ENCODE results near the gene SCP2. TPM values are rescaled to one million over a fixed set of nuclear protein-coding genes. Genes with fewer than 3 reads are reported as not detected.
A peak's percentile ranks its signal among the peaks of the same experiment; 100 is the strongest.

SCP2 gene
- total and polyA plus RNA-seq, 9 donors: 69.7 to 85.3 (median 75.2) TPM

DNA sequence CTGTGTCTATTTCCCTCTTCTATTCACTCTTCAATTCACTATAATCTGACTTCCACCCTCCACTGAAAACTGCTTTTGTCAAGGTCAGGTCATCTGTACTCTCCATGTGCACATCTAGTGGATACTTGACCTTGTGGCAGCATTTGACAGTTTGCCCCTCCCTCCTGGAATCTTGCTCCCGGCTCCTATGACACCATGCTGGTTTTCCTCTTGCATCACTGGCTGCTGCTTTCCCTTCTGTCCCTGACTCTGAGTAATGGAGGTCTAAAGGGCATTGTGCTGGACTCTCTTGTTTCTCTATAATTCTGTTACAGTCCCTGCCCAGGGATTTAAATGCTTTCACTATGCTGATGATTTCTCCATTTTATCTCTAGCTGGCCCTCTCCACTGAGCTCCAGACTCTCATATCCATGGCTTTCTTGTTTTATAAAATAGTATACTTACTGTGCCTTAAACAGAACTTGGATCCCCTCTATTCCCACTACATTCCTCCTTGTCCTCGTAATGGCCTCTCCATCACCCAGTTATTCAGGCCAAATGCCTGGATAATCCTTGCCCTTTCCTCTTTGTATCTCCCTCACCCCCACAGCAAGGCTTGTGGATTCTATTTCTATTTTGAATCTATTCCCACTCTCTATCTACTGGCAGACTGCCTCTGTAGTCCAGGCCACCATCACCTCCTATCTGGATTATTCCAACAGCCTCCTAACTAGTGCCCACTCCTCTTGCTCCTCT is 98.1 kb downstream of the SCP2 start:
- Histone ChIP-seq H3K27me3 (ENCODE audit: control insufficient read depth, insufficient read depth, low read length) (no peaks in the 10 kb centered on the region), H3K27ac (ENCODE audit: low read length) (no peak overlapping the region), H3K4me1 (ENCODE audit: control insufficient read depth, insufficient read depth, low read length) (peaks cover 2% of the 10 kb centered on the region), H3K36me3 (ENCODE audit: control insufficient read depth, insufficient read depth, low read length) (peaks cover 4% of the 10 kb centered on the region), H3K9me3 (replicated peaks; ENCODE audit: control insufficient read depth, low read depth, low read length) (no peaks in the 10 kb centered on the region), H3K4me3 (ENCODE audit: low read length) (no peak overlapping the region)
- peak; percentile 17 for DNase-seq
- WGBS (ENCODE audit: insufficient coverage): 68% methylated on average over 1 of the region's 2 CpGs

DNA sequence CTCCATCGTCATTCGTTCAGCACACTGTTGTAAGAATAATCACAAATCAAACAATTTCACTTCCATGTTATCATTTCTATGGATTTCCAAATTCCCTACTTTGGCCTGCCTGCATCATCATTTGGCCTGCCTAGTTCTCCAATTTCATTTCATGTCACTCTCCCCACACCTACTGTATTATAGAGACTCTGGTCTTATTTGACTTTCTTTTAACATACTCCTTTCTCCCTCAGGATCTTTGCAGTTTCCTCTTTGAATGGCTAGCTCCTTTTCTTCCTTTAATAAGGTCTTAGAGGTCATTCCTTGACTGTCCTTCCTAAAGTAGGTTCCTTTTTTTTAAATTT is 98.7 kb downstream of the SCP2 start:
- no peak overlapping the region for H3K27ac ChIP-seq (ENCODE audit: low read length)
- no peak for DNase-seq
- 85% methylated on average over 2 of the region's 2 CpGs for WGBS (ENCODE audit: insufficient coverage)
- no peaks in the 10 kb centered on the region for H3K9me3 ChIP-seq (replicated peaks; ENCODE audit: control insufficient read depth, low read depth, low read length)
- no peak overlapping the region for H3K4me3 ChIP-seq (ENCODE audit: low read length)
- no peaks in the 10 kb centered on the region for H3K27me3 ChIP-seq (ENCODE audit: control insufficient read depth, insufficient read depth, low read length)
- peaks cover 2% of the 10 kb centered on the region for H3K4me1 ChIP-seq (ENCODE audit: control insufficient read depth, insufficient read depth, low read length)
- H3K36me3 ChIP-seq (ENCODE audit: control insufficient read depth, insufficient read depth, low read length): peaks cover 4% of the 10 kb centered on the region

DNA sequence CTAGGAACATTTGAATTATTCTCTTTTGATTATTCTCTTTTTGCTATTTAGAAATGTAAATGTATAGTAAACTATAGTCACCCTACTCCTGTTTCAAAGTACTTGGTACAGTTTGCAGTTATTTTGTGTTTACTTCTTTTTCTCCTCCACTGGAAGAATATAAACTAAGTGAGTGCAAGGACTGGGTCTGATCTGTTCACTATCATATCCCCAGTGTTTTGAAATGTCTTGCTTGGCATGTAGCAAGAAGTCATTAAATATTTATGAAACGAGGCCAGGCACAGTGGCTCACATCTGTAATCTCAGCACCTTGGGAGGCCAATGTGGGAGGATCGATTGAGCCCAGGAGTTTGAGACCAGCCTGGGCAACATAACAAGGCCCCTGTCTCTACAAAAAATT is 99.2 kb downstream of the SCP2 start:
- no peaks in the 10 kb centered on the region for H3K27me3 ChIP-seq (ENCODE audit: control insufficient read depth, insufficient read depth, low read length)
- H3K4me3 ChIP-seq (ENCODE audit: low read length): no peak overlapping the region
- no peak overlapping the region for H3K27ac ChIP-seq (ENCODE audit: low read length)
- no peak for DNase-seq
- H3K36me3 ChIP-seq (ENCODE audit: control insufficient read depth, insufficient read depth, low read length): peaks cover 4% of the 10 kb centered on the region
- peaks cover 2% of the 10 kb centered on the region for H3K4me1 ChIP-seq (ENCODE audit: control insufficient read depth, insufficient read depth, low read length)
- no peaks in the 10 kb centered on the region for H3K9me3 ChIP-seq (replicated peaks; ENCODE audit: control insufficient read depth, low read depth, low read length)
- WGBS (ENCODE audit: insufficient coverage): 86% methylated on average over 2 of the region's 2 CpGs

DNA sequence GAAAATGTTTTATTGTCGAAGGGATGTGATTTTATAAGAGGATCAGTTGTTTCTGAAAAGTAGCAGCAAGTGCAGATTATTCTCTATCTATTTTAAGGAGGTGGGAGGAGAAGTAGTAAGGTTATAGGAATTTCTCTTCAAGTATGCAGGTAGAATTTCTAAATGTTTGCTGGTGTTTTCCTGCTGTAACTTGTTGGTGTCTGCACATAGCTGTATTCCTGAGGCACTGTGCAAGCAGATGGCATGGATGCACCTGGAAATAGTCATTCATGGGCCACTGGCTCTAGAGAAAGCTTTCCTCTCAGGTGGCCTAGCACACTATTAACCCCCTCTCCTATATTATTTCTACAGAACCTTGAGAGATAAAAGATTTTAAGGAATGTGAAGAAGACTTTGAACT is 104.7 kb downstream of the SCP2 start:
- peaks cover 4% of the 10 kb centered on the region for H3K36me3 ChIP-seq (ENCODE audit: control insufficient read depth, insufficient read depth, low read length)
- no peak overlapping the region for H3K4me3 ChIP-seq (ENCODE audit: low read length)
- DNase-seq: no peak
- H3K4me1 ChIP-seq (ENCODE audit: control insufficient read depth, insufficient read depth, low read length): no peaks in the 10 kb centered on the region
- no peaks in the 10 kb centered on the region for H3K27me3 ChIP-seq (ENCODE audit: control insufficient read depth, insufficient read depth, low read length)
- no peaks in the 10 kb centered on the region for H3K9me3 ChIP-seq (replicated peaks; ENCODE audit: control insufficient read depth, low read depth, low read length)
- H3K27ac ChIP-seq (ENCODE audit: low read length): no peak overlapping the region
- WGBS (ENCODE audit: insufficient coverage): no CpG with 5 or more reads among the region's 1 CpG

DNA sequence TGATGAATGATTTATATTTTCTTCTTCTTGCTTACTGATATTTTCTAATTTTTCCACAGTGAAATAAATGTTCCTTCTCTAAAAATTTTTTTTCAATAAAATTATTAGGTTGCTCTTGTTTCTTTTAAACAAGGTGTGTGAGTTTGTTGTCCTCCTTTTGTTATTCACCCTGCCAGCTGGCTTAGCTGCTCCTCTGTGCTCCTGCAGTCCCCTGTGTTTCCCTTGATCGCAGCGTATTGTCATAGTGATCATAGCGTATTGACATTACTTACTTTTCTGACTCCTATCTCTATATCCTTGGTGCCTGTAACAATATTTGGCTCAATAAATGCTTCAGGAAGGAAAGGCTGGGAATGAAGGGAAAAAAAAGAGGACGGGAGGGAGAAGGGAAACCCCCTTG is 110.1 kb downstream of the SCP2 start:
- WGBS (ENCODE audit: insufficient coverage): 33% methylated on average over 1 of the region's 4 CpGs
- Histone ChIP-seq H3K4me3 (ENCODE audit: low read length) (no peak overlapping the region), H3K27me3 (ENCODE audit: control insufficient read depth, insufficient read depth, low read length) (no peaks in the 10 kb centered on the region), H3K9me3 (replicated peaks; ENCODE audit: control insufficient read depth, low read depth, low read length) (no peaks in the 10 kb centered on the region), H3K27ac (ENCODE audit: low read length) (no peak overlapping the region), H3K4me1 (ENCODE audit: control insufficient read depth, insufficient read depth, low read length) (no peaks in the 10 kb centered on the region), H3K36me3 (ENCODE audit: control insufficient read depth, insufficient read depth, low read length) (peaks cover 14% of the 10 kb centered on the region)
- peak; percentile 27 for DNase-seq

DNA sequence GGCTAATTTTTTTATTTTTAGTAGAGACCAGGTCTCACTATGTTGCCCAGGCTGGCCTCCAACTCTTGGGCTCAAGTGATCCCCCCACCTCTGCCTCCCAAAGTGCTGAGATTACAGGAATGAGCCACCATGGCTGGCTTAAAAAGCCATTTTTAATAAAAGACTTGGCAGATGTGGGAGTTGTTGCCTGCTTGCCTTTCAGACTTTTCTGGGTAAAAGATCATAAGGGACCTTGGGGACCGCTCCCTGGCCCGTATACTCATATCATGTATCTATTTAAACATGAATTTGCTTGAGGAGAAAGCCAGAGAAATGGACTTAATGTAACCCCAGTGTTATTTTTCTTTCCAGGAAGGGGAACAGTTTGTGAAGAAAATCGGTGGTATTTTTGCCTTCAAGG is 111.5 kb downstream of the SCP2 start:
- no peaks in the 10 kb centered on the region for H3K27me3 ChIP-seq (ENCODE audit: control insufficient read depth, insufficient read depth, low read length)
- no peaks in the 10 kb centered on the region for H3K4me1 ChIP-seq (ENCODE audit: control insufficient read depth, insufficient read depth, low read length)
- no peaks in the 10 kb centered on the region for H3K9me3 ChIP-seq (replicated peaks; ENCODE audit: control insufficient read depth, low read depth, low read length)
- DNase-seq: peak; percentile 48
- 25% methylated on average over 1 of the region's 3 CpGs for WGBS (ENCODE audit: insufficient coverage)
- H3K4me3 ChIP-seq (ENCODE audit: low read length): no peak overlapping the region
- H3K36me3 ChIP-seq (ENCODE audit: control insufficient read depth, insufficient read depth, low read length): peaks cover 14% of the 10 kb centered on the region
- no peak overlapping the region for H3K27ac ChIP-seq (ENCODE audit: low read length)

DNA sequence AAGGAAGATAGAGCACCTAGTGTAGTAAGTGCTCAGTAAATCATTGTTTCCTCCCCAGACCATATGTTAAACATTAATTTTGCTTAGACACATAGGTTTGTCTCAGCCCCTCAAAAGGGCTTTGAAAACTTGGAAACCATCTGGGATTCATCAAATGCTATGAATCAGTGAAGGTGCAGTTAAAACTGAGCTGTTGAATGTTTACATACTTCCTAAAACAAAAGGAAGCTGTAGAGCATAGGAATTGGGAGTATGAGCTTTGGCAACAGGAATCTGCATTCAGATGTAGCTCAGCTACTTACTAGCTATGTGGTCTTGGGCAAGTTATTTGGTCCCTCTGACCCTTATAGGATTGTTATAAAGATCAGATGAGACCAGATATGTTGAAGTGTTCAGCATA is 116.2 kb downstream of the SCP2 start:
- H3K9me3 ChIP-seq (replicated peaks; ENCODE audit: control insufficient read depth, low read depth, low read length): no peaks in the 10 kb centered on the region
- H3K27me3 ChIP-seq (ENCODE audit: control insufficient read depth, insufficient read depth, low read length): no peaks in the 10 kb centered on the region
- no peak overlapping the region for H3K4me3 ChIP-seq (ENCODE audit: low read length)
- DNase-seq: no peak
- H3K27ac ChIP-seq (ENCODE audit: low read length): no peak overlapping the region
- peaks cover 9% of the 10 kb centered on the region for H3K4me1 ChIP-seq (ENCODE audit: control insufficient read depth, insufficient read depth, low read length)
- peaks cover 22% of the 10 kb centered on the region for H3K36me3 ChIP-seq (ENCODE audit: control insufficient read depth, insufficient read depth, low read length)

DNA sequence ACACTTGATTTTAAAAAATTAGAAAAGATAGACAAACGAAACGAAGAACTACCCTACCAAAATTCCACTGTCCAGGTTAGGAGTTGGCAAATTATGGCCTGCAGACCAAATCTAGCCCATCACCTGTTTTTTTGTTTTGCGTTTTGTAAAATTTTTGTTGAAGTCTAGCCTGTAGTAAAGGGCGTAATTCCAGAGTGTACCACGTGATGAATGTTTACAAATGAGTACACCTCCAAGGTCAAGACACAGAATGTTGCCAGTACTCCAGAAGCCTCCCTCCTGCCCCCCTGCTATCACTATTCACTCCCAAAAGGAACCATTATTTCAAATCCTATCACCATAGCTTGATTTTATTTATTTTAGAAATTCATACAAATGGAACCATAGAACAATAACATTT is 117.8 kb downstream of the SCP2 start:
- Histone ChIP-seq H3K4me1 (ENCODE audit: control insufficient read depth, insufficient read depth, low read length) (peaks cover 18% of the 10 kb centered on the region), H3K36me3 (ENCODE audit: control insufficient read depth, insufficient read depth, low read length) (peaks cover 15% of the 10 kb centered on the region), H3K27ac (ENCODE audit: low read length) (no peak overlapping the region), H3K27me3 (ENCODE audit: control insufficient read depth, insufficient read depth, low read length) (no peaks in the 10 kb centered on the region), H3K4me3 (ENCODE audit: low read length) (no peak overlapping the region), H3K9me3 (replicated peaks; ENCODE audit: control insufficient read depth, low read depth, low read length) (no peaks in the 10 kb centered on the region)
- no CpG with 5 or more reads among the region's 5 CpGs for WGBS (ENCODE audit: insufficient coverage)
- no peak for DNase-seq

DNA sequence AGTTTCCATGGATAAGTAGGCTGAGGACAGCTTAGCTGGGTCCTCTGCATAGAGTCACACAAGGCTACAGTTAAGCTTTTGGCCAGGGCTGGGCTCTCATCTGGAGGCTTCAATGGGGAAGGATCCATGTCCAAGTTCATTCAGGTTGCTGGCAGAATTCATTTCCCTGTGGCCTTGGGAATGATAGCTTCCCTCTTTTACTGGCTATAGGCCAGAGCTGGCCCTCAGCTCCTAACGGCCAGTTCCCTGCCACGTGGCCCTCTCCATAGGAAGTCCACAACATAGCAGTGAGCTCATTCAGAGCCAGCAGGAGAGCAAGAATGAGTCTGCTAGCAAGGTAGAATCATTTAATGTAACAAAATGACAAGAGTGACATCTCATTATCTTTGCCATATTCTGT is 119.9 kb downstream of the SCP2 start:
- DNase-seq: peak; percentile 63
- no peak overlapping the region for H3K4me3 ChIP-seq (ENCODE audit: low read length)
- peaks cover 18% of the 10 kb centered on the region for H3K4me1 ChIP-seq (ENCODE audit: control insufficient read depth, insufficient read depth, low read length)
- no peaks in the 10 kb centered on the region for H3K27me3 ChIP-seq (ENCODE audit: control insufficient read depth, insufficient read depth, low read length)
- peaks cover 13% of the 10 kb centered on the region for H3K36me3 ChIP-seq (ENCODE audit: control insufficient read depth, insufficient read depth, low read length)
- whole genome bisulfite sequencing (ENCODE audit: insufficient coverage): no CpG with 5 or more reads among the region's 2 CpGs
- no peak overlapping the region for H3K27ac ChIP-seq (ENCODE audit: low read length)
- H3K9me3 ChIP-seq (replicated peaks; ENCODE audit: control insufficient read depth, low read depth, low read length): no peaks in the 10 kb centered on the region

DNA sequence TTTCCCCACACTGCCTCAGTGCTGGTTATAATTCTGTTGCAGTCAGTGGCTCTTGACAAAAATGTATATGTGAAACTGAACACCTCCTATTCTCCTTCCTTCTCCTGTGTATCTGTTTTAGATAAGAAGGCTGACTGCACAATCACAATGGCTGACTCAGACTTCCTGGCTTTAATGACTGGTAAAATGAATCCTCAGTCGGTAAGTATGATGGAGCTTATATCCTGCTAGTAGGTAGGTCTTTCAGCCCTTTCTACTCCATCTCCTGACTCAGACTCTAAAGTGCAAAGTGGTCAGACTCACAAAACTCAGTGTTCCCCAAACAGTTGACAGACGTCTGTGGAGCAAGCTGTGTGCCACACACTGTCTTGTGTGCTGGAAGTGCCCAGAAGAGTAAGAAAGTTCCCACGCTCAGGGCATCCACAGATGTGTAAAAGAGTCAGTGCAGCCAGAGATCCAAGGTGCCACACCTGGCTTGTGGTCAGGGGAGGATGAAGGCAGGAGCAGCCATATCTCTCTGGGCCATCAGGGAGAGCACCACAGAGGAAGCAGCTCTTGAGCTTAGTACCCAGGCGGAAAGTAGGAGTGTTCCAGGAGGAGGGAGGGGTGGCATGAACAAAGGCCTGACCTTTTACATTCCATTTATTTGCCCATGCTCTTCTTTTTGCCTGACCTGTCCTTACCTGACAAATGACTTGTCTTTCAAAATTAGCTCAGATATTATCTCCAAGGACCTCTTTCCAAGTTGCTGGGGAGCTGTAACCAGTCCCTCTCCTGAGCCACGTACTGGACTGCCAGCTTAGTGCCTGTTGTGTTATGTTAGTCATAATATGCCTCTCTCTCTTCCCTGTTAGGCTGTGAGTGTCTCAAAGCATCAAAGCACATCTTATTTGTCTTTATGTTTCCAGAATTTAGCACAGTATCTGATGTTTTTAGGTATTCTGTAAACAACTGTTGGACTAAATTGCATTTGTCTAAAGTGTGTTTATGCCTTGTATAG is 121.0 kb downstream of the SCP2 start:
- no peak overlapping the region for H3K4me3 ChIP-seq (ENCODE audit: low read length)
- H3K27me3 ChIP-seq (ENCODE audit: control insufficient read depth, insufficient read depth, low read length): no peaks in the 10 kb centered on the region
- no peaks in the 10 kb centered on the region for H3K9me3 ChIP-seq (replicated peaks; ENCODE audit: control insufficient read depth, low read depth, low read length)
- 84% methylated on average over 2 of the region's 5 CpGs for WGBS (ENCODE audit: insufficient coverage)
- DNase-seq: no peak
- no peak overlapping the region for H3K27ac ChIP-seq (ENCODE audit: low read length)
- H3K4me1 ChIP-seq (ENCODE audit: control insufficient read depth, insufficient read depth, low read length): peaks cover 18% of the 10 kb centered on the region
- H3K36me3 ChIP-seq (ENCODE audit: control insufficient read depth, insufficient read depth, low read length): peaks cover 15% of the 10 kb centered on the region

Measured in muscle of leg (tissue), 11 donors.